ENCODE results near the gene CERS6. TPM values are rescaled to one million over a fixed set of nuclear protein-coding genes. Genes with fewer than 3 reads are reported as not detected.

CERS6 gene
- total RNA-seq, 1 experiment from 2014 or later = 14.0 TPM

DNA sequence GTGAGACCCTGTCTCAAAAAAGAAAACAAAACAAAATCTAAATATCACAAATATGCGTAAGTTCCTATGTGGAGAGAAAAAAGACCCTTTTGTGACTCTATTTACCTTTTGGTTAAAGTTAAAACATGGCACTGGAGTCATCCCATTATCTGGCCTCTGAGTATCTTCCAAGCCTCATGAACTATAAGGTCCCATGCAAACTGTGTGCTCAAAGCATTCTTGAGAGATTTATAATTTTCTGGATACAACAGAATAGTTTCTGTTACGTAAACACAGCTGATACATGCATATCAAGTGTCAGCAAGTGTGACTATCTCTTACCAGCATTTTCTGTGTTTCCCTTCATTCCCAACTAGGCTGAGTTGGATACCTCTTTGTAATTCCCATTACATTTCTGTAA lies 337.5 kb downstream of the CERS6 start:
- no peak for DNase-seq
- H3K4me3 ChIP-seq (ENCODE audit: insufficient read depth, low read depth, low read length) = no peak overlapping the region
- H3K27me3 ChIP-seq (ENCODE audit: control insufficient read depth, insufficient read depth, low read length) = no peaks in the 10 kb centered on the region
- H3K36me3 ChIP-seq (replicated peaks; ENCODE audit: control insufficient read depth, insufficient read depth, low read length) = no peaks in the 10 kb centered on the region

DNA sequence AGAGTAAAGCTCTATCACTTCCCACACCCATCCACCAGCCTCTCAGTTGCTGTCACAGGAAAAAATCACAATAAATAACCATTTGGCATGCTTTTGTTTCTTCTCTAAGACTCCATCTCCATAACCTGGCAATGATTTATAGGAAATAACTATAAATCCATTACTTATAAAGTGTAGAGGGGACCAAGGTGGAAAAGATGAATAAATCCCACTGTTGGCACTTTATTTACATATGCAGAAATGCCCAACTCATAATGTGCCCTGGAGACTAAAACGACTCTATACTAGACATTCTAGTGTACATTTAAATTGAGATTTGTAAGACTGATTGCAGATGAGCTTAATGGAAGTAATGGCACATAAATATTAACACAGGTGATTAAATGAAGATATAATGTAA lies 338.9 kb downstream of the CERS6 start:
- no peaks in the 10 kb centered on the region for H3K36me3 ChIP-seq (replicated peaks; ENCODE audit: control insufficient read depth, insufficient read depth, low read length)
- no peaks in the 10 kb centered on the region for H3K27me3 ChIP-seq (ENCODE audit: control insufficient read depth, insufficient read depth, low read length)
- no peak for DNase-seq
- H3K4me3 ChIP-seq (ENCODE audit: insufficient read depth, low read depth, low read length) = no peak overlapping the region

DNA sequence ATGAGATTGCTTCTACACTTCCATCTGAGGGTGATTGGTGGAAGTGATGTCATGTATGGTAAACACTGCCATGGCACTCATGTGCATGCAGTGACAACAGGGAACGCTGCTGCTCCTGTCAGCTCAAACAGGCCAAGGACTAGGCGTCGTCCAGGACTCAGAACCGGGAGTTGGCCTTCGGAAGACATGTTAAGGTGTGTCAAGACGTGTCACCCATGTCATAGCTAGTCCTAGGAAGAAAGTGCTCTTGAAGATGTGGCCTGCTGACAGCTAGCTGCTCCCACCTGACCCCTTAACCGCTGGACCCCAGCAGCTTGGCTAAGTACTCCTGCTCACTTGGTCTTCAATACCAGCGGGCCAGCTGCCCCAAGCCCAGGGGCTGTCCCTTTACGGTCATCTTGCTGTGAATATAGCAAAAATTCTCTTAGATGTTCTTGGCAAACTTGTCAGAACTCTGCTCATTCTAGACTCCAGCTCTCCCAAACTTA lies 340.1 kb downstream of the CERS6 start:
- H3K27me3 ChIP-seq (ENCODE audit: control insufficient read depth, insufficient read depth, low read length) = no peaks in the 10 kb centered on the region
- DNase-seq = no peak
- no peaks in the 10 kb centered on the region for H3K36me3 ChIP-seq (replicated peaks; ENCODE audit: control insufficient read depth, insufficient read depth, low read length)
- H3K4me3 ChIP-seq (ENCODE audit: insufficient read depth, low read depth, low read length) = no peak overlapping the region

DNA sequence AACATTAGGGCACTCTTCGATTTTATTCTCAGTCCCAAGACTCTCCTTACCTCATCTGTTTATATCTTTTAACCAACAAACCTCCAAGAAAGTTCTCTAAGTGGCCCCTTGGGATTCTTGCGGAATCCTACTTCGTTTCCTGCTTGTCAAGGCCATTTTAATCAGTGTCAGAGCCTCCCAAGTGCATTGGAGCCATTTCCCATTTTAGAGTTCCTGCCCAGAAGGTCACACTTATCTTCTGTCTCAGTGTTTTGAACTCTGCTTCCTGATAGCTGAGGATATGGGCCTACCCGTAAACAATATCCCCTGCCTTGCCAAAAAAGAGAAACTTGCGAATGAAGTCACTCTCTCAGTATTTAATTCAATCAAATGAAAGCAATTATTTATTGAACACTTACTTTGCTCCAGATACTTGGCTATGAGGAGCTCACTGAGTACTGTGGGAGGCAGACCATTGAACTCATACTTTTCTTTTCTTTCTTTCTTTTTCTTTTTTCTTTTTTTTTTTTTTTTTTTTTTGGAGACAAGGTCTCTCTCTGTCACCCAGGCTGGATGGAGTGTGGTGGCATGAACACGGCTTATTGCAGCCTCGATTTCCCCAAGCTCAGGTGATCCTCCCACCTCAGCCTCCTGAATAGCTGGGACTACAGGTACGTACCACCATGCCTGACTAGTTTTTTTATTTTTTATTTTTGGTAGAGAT lies 340.7 kb downstream of the CERS6 start:
- H3K27me3 ChIP-seq (ENCODE audit: control insufficient read depth, insufficient read depth, low read length) = no peaks in the 10 kb centered on the region
- no peak for DNase-seq
- H3K4me3 ChIP-seq (ENCODE audit: insufficient read depth, low read depth, low read length) = no peak overlapping the region

DNA sequence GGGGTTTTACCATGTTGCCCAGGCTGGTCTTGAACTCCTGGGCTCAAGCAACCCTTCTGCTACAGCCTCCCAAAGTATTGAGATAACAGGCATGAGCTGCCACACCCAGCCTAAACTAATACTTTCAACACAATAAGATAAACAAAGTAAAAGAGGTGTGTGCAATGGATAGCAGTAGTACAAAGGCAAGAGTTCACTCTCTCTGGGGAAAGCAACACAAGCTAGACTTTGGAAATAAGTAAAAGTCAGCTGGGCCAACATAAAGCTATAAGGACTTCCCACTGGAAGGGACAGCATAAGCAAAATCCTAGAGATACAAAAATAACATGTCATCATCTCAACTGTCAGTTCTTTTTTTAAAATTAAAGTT lies 341.2 kb downstream of the CERS6 start:
- no peaks in the 10 kb centered on the region for H3K36me3 ChIP-seq (replicated peaks; ENCODE audit: control insufficient read depth, insufficient read depth, low read length)
- H3K4me3 ChIP-seq (ENCODE audit: insufficient read depth, low read depth, low read length) = no peak overlapping the region
- no peak for DNase-seq
- no peaks in the 10 kb centered on the region for H3K27me3 ChIP-seq (ENCODE audit: control insufficient read depth, insufficient read depth, low read length)

More for the DNA sequence above, 340.7 kb downstream of the CERS6 start:
- no peaks in the 10 kb centered on the region for H3K36me3 ChIP-seq (replicated peaks; ENCODE audit: control insufficient read depth, insufficient read depth, low read length)

DNA sequence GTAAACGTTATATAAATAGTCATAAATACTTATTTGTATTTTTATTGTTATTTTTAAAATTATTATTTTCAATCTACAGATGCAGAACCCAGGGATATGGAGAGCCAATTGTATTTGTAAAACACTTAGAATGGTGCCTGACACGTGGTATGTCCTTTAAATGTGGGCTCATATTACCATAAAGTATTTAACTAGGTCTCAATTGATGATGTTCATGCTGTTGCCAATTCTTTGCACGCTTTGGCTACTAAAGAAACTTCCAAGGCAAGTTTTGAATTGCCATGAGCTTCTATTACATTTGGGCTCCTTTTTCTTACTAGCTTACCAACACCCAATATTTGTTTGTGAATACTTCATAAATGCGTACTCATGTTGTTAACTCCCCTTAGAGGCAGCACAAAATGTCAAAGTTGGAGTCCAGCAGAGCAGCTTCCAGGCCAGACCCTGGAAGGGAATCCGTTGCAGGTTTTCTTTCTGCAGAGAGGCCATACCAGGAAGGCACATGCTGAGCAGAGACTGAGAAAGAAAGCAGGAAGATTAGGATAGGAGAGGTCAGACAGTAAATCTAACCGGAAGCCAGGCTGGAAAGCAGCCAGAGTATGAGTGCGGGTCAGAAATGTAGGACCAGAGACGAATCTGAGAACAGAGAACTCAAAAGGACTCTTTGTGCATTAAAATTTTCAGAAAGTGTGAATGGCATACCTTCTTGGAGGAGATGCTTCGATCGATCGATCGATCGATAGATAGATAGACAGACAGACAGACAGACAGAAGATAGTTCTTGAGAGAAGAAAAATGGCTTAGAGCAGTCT lies 342.2 kb downstream of the CERS6 start:
- DNase-seq = peak; percentile 48
- no peak overlapping the region for H3K4me3 ChIP-seq (ENCODE audit: insufficient read depth, low read depth, low read length)
- no peaks in the 10 kb centered on the region for H3K27me3 ChIP-seq (ENCODE audit: control insufficient read depth, insufficient read depth, low read length)
- no peaks in the 10 kb centered on the region for H3K36me3 ChIP-seq (replicated peaks; ENCODE audit: control insufficient read depth, insufficient read depth, low read length)

DNA sequence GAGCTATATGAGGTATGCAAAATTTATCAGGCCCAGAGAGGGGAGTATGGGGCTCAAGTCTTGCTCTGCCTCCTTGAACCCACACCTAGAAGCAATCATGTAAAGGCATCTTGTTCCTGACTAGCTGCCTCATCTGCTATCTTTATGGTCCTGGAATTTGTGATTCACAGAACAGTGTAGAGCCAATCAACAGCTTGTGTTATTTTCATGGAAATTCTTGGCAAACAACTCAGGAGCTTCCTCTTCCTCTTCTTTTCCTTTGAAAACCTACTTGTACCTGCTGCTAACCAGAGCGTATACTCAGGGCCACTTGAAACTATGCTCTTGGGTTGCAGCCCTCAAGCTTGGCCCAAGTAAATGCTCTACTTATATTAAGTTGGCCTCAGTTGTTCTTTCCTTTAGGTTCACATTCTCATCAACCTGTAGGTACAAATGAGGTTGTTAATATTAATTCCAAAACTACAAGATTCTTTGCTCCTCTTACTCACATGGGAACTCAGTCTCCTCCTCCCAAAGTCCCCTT lies 342.9 kb downstream of the CERS6 start:
- no peak for DNase-seq
- H3K4me3 ChIP-seq (ENCODE audit: insufficient read depth, low read depth, low read length) = no peak overlapping the region
- H3K27me3 ChIP-seq (ENCODE audit: control insufficient read depth, insufficient read depth, low read length) = no peaks in the 10 kb centered on the region
- H3K36me3 ChIP-seq (replicated peaks; ENCODE audit: control insufficient read depth, insufficient read depth, low read length) = no peaks in the 10 kb centered on the region

DNA sequence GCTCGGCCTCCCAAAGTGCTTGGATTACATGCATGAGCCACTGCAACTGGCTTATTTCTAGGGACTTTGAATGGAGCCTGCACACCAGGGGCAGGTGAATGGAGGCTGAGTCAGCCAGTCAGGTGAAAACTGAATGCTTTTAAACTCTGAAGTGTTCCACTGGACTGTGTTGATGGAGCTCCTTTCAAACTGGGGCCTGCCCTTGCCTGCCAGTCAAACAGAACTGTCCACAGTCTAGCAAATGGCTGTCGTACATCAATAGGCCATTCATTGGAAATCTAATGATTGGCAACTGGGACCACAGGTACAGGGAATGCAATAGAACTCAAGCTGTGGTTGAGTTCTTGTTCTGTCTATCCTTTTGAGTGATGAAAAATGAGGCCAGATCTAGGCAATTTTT lies 345.4 kb downstream of the CERS6 start:
- no peak for DNase-seq
- Histone ChIP-seq H3K4me3 (ENCODE audit: insufficient read depth, low read depth, low read length) (no peak overlapping the region), H3K36me3 (replicated peaks; ENCODE audit: control insufficient read depth, insufficient read depth, low read length) (no peaks in the 10 kb centered on the region), H3K27me3 (ENCODE audit: control insufficient read depth, insufficient read depth, low read length) (no peaks in the 10 kb centered on the region)

DNA sequence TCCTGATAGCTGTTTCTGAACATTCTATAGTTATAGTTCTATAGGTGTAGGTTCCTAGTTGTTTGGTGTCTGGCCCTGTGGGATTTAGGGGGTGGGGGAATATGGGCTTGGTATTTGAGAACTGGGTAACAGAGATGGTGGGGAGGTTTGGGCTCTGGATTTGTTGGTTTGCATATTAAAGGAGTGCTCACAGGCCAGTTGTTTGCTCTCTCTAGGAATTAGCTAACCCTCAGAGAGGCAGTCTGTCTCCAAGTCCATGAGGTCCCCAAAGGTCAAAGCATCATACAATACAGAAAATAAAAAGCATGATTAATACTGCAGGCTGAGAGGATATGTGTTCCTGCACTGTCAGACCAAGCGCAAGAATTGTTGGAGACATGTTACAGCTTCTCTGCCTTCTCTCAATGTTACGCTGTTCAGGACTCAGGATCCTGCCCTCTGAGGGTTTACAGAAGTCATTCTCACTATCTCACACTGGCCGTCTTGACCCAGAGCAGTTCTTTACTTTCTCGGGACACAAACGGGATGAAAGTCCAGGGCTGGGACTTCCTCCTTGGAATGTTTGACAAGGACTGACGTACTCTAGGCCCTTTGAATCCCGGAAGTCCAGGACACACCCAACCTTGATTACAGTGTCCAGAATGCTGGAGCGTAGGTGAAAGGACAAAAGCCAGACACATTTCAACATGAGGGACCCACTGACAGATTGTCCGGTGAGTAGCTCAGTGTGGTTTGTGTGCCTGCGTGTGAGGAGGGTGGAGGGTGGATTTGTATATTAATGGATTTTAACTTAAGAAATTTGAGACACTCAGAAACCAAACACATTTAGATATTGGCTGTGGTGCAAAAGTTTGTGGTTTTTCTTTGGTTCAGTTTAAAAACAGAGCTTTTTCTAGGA lies 346.1 kb downstream of the CERS6 start, which contains the start of gene NOSTRIN:
TSS of gene NOSTRIN (plus strand) at position 677 of the 898 bp plus-strand sequence. CDS start at position 687, 10 bp downstream.
- no peak for DNase-seq
- H3K4me3 ChIP-seq (ENCODE audit: insufficient read depth, low read depth, low read length) = no peak within 1 kb of the TSS
- H3K36me3 ChIP-seq (replicated peaks; ENCODE audit: control insufficient read depth, insufficient read depth, low read length) = no peaks in the 10 kb centered on the region
- no peaks in the 10 kb centered on the region for H3K27me3 ChIP-seq (ENCODE audit: control insufficient read depth, insufficient read depth, low read length)

DNA sequence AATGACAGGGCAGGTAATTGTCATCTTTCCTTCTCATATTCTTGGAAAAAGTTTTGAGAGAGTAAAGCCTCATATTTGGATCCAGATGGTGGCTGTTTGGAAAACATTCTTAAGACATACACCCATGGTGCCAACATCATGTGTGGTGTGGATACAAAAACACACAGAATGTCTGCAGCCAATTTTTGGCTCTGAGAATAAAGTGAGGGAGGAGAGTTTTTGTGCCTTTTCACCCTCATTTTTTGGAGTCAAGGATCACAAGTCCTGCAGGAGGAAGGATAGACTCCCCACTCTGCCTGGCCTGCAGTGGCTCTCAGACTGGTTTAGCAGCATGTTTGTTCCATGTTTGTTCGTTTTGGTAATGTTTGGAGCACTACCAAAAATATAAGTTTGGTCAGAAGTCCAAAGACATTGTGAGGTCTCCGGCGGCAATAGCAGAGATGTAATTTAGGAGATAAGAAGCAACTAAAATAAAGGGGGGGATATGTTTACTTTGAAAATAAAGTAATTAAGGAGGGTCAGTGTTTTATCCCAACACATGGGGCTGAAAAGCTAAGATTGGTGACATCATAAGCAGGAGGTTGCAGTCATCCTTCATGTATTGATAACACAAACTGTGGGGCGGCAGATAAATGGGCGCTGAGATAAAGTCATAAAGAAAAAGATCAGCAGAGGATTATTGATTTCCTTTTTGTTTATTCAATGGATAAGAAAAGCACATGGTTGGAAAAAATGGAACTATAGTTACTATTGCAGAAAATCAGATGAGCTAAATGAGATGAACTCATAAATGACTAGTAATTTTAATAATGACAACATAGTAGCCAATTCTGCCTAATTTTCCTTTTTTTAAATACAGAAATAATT lies 347.0 kb downstream of the CERS6 start:
- no peak overlapping the region for H3K4me3 ChIP-seq (ENCODE audit: insufficient read depth, low read depth, low read length)
- no peak for DNase-seq
- H3K36me3 ChIP-seq (replicated peaks; ENCODE audit: control insufficient read depth, insufficient read depth, low read length) = no peaks in the 10 kb centered on the region
- H3K27me3 ChIP-seq (ENCODE audit: control insufficient read depth, insufficient read depth, low read length) = no peaks in the 10 kb centered on the region

DNA sequence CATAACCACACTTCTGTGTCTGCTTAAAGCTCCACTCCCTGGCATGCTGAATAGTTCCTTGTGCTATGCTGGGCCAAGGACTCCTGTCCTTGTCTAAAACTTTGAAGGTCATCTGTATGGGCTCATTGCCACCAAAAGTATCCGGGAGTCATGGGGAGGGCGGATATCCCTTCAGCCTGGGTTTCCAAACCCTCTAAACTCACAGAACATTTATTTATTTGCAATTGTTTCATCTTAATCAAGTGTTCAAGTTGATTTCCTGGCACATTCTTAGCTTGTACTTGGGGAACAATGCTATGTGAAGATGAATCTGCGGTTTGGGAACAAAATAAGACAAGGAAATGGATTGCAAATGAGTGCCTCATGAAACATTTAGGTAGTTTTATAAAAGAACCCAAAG lies 348.1 kb downstream of the CERS6 start:
- no peak for DNase-seq
- Histone ChIP-seq H3K27me3 (ENCODE audit: control insufficient read depth, insufficient read depth, low read length) (no peaks in the 10 kb centered on the region), H3K36me3 (replicated peaks; ENCODE audit: control insufficient read depth, insufficient read depth, low read length) (no peaks in the 10 kb centered on the region), H3K4me3 (ENCODE audit: insufficient read depth, low read depth, low read length) (no peak overlapping the region)

DNA sequence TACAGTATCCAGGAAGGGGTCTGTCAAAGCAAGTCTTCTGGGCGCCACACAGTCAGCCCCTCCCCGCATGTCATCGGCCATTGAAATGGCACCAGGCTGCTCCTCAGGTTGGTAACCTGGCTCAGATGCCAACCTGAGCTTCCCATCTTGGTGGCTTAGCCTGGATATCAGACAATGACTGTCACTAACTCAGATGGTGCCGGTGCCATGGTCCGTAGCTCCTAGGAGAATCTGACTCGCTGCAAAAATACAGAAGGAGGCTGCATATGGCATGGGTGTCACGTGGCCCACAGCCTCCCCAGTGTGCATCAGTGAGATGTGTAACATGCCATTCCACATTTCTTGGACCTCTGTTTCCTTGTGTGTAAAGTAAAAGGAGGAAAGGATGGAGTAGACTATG lies 349.5 kb downstream of the CERS6 start:
- no peak overlapping the region for H3K4me3 ChIP-seq (ENCODE audit: insufficient read depth, low read depth, low read length)
- no peak for DNase-seq
- no peaks in the 10 kb centered on the region for H3K27me3 ChIP-seq (ENCODE audit: control insufficient read depth, insufficient read depth, low read length)
- no peaks in the 10 kb centered on the region for H3K36me3 ChIP-seq (replicated peaks; ENCODE audit: control insufficient read depth, insufficient read depth, low read length)

DNA sequence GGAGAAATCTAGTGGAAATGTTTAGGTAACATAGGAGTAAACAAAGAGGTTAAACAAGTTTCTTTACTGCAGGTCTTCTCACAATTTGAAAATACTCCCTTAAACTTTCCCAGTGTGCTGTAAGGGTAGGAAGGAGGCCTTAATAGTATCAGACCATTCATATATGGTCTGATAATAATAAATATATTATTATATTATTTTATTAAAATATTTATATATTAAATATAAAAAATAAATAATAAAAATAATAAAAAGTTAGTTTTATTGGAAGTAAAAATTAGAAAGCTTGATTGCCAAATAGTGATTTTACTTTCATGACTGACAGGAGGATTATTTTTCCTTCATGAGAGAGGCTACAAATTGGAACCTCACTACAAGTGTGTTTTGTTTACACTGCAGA lies 353.5 kb downstream of the CERS6 start:
- H3K27me3 ChIP-seq (ENCODE audit: control insufficient read depth, insufficient read depth, low read length) = no peaks in the 10 kb centered on the region
- DNase-seq = no peak

More for the DNA sequence above, 353.5 kb downstream of the CERS6 start:
- Histone ChIP-seq H3K4me3 (ENCODE audit: insufficient read depth, low read depth, low read length) (no peak overlapping the region), H3K36me3 (replicated peaks; ENCODE audit: control insufficient read depth, insufficient read depth, low read length) (no peaks in the 10 kb centered on the region)

All from H7 (cell line).